ENCODE results near the gene ARHGEF28. TPM values are rescaled to one million over a fixed set of nuclear protein-coding genes. Genes with fewer than 3 reads are reported as not detected.

ARHGEF28 gene
- total and polyA plus RNA-seq, 8 donors, result 14.9 to 36.2 (median 24.6) TPM

DNA sequence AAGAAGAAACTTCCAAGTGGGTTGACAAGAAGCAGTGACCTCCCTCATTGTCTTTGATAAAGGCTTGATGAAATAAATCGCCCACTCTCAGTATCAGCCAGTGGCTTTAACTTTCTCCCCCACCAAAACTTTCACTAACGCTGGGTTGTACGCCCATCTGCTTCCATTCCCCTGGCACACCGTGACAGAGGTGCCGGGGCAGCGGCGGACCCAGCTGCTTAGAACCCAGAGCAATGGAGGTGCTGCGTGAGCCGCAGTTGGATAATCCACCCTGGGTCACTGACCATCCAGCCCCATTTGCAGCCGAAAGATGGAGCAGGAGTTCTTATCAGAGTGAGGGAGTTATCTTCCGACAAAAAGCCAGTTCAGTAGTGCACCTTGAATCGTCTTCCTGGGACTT, 270.7 kb downstream of the ARHGEF28 start:
- 91 to 93% methylated on average over 12 of the region's 12 CpGs for WGBS, 2 donors

DNA sequence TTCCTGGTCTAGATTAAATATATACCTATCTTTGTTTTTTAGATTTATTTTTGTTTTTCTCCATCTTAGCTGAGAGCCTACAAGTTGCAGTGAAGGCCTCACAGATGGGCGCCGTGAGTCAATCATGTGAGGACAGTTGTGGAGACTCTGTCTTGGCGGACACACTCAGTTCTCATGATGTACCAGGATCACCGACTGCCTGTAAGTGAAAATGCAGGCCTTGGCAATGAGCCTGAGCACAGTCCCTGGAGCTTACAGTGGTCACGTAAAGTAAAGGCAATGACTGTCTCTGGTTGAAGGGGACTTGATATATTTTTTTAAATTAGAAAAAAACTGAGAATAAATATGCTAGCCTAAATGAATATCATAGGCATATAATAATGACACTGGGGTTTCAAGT, 271.9 kb downstream of the ARHGEF28 start:
- ATAC-seq (no peak), FAIRE-seq (no peak), DNase-seq (no peak)
- peaks cover 0 to 17% (median 4%) of the 10 kb centered on the region in 3 donors for H3K36me3 ChIP-seq
- 90 to 91% methylated on average over 5 of the region's 5 CpGs for WGBS, 2 donors
- H3K9me3 ChIP-seq, result no peaks in the 10 kb centered on the region
- TF ChIP-seq, protein P1, sequence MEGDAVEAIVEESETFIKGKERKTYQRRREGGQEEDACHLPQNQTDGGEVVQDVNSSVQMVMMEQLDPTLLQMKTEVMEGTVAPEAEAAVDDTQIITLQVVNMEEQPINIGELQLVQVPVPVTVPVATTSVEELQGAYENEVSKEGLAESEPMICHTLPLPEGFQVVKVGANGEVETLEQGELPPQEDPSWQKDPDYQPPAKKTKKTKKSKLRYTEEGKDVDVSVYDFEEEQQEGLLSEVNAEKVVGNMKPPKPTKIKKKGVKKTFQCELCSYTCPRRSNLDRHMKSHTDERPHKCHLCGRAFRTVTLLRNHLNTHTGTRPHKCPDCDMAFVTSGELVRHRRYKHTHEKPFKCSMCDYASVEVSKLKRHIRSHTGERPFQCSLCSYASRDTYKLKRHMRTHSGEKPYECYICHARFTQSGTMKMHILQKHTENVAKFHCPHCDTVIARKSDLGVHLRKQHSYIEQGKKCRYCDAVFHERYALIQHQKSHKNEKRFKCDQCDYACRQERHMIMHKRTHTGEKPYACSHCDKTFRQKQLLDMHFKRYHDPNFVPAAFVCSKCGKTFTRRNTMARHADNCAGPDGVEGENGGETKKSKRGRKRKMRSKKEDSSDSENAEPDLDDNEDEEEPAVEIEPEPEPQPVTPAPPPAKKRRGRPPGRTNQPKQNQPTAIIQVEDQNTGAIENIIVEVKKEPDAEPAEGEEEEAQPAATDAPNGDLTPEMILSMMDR (IDR thresholded peaks at IDR 0.05), result no peak
- peaks cover 7 to 19% (median 15%) of the 10 kb centered on the region in 3 donors for H3K4me1 ChIP-seq
- intact Hi-C loops (cut with DNase I), result loop anchor here in 1 of 3 donors (5.0 kb wide), 1 partner anchor 749 kb away; no protein-coding TSS in a partner anchor
- H3K4me3 ChIP-seq, result no peak overlapping the region
- H3K27me3 ChIP-seq, result no peaks in the 10 kb centered on the region
- H3K27ac ChIP-seq, result no peak overlapping the region

More for the DNA sequence above, 270.7 kb downstream of the ARHGEF28 start:
- Histone ChIP-seq H3K27ac (no peak overlapping the region), H3K36me3 (peaks cover 0 to 26% (median 11%) of the 10 kb centered on the region in 3 donors), H3K4me1 (peaks cover 5 to 10% (median 7%) of the 10 kb centered on the region in 3 donors), H3K4me3 (no peak overlapping the region), H3K9me3 (no peaks in the 10 kb centered on the region), H3K27me3 (no peaks in the 10 kb centered on the region)
- intact Hi-C loops (cut with DNase I), result loop anchor here in 1 of 3 donors (5.0 kb wide), 1 partner anchor 751 kb away; no protein-coding TSS in a partner anchor
- FAIRE-seq (no peak), ATAC-seq (no peak), DNase-seq (no peak)
- TF ChIP-seq, protein P1 (IDR thresholded peaks at IDR 0.05), result no peak

DNA sequence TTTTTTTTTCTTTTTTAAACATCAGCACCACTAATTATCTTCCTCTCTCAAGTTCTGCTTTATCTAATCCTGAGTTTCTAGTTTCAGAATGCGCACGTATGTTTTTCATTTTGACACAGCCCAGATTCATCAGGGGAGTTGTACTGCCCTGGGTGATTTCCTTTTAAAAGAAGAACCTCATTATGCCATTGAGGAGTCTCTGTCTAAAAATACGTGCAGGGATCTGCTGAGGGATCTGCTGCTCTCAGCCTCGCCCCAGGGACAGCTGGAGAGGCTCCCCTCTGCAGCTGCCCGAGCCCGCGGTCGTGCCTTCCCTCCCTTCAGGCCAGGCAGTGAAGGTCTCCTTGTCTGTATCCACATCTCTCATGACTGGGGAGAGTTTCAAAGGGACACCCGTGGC, 273.1 kb downstream of the ARHGEF28 start:
- FAIRE-seq (no peak), ATAC-seq (no peak), DNase-seq (no peak)
- intact Hi-C loops (cut with DNase I), result loop anchor here in 1 of 3 donors (5.0 kb wide), 1 partner anchor 748 kb away; no protein-coding TSS in a partner anchor
- TF ChIP-seq, protein P1 (IDR thresholded peaks at IDR 0.05), result no peak
- Histone ChIP-seq H3K4me1 (peaks cover 7 to 19% (median 15%) of the 10 kb centered on the region in 3 donors), H3K4me3 (no peak overlapping the region), H3K27me3 (no peaks in the 10 kb centered on the region), H3K9me3 (no peaks in the 10 kb centered on the region), H3K27ac (no peak overlapping the region), H3K36me3 (peaks cover 0 to 11% (median 4%) of the 10 kb centered on the region in 3 donors)
- WGBS, 2 donors, result 87 to 91% methylated on average over 9 of the region's 9 CpGs

DNA sequence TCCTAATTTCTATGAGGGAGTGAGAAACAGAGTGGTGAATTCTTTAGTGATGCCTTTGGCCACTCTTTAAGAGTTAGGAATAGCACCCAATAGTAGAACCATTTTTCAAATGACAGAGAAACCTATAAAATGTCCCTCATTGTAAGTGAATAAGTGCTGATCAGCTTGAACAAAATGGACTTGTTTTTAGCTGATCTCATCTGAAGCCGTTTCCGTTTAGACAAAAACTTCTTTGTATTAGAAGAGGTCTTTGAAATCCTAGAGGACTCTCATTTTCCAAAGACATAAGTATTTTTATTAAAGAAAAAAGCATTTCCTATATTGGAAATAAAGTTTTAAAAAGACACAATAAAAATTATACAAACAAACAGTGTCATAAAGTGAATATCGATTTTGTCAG, 273.9 kb downstream of the ARHGEF28 start:
- WGBS, 2 donors, result 58 to 63% methylated on average over 3 of the region's 3 CpGs
- Histone ChIP-seq H3K27ac (no peak overlapping the region), H3K9me3 (no peaks in the 10 kb centered on the region), H3K4me3 (no peak overlapping the region), H3K4me1 (peaks cover 7 to 19% (median 15%) of the 10 kb centered on the region in 3 donors), H3K27me3 (no peaks in the 10 kb centered on the region), H3K36me3 (peaks cover 0 to 15% (median 4%) of the 10 kb centered on the region in 3 donors)
- no peak for DNase-seq
- peak; percentile 32 for FAIRE-seq
- ATAC-seq, result no peak
- TF ChIP-seq, protein P1 (IDR thresholded peaks at IDR 0.05), result no peak
- intact Hi-C loops (cut with DNase I), result loop anchor here in 2 of 3 donors (5.0 kb wide), 1 partner anchor 747 kb away; no protein-coding TSS in a partner anchor

DNA sequence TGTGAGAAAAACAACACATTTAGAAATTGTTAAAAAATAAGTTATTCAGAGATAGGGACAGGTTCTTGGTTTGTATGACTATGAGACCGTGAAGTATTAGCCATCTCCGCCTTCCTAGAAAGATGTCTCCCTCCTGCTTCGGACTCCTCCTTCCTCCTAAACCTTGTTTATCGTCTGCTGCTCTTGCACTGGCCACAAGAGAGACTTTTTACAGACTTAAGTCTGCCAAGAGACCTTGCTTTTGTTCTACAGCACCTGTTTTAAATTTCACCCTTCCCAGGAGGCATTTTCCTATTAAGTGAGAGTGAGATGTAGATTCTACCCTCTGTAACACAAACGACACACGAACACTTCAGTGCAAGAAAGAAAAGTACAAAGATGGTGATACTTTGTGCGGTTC, 274.6 kb downstream of the ARHGEF28 start:
- H3K36me3 ChIP-seq, result peaks cover 0 to 21% (median 4%) of the 10 kb centered on the region in 3 donors
- DNase-seq (no peak), FAIRE-seq (no peak), ATAC-seq (no peak)
- H3K27ac ChIP-seq, result peak overlapping the region in 1 of 4 donors; percentile 19
- TF ChIP-seq, protein P1 (IDR thresholded peaks at IDR 0.05), result no peak
- H3K4me3 ChIP-seq, result no peak overlapping the region
- peaks cover 7 to 19% (median 15%) of the 10 kb centered on the region in 3 donors for H3K4me1 ChIP-seq
- WGBS, 2 donors, result 71 to 78% methylated on average over 7 of the region's 7 CpGs
- no peaks in the 10 kb centered on the region for H3K27me3 ChIP-seq
- no peaks in the 10 kb centered on the region for H3K9me3 ChIP-seq
- intact Hi-C loops (cut with DNase I), result loop anchor here in 1 of 3 donors (5.0 kb wide), 1 partner anchor 747 kb away; no protein-coding TSS in a partner anchor

All from pancreas (tissue), 10 donors.